ENCODE results near the gene PRMT2.
A peak's percentile ranks its signal among the peaks of the same experiment; 100 is the strongest.
"Not testable (repeated sequence)": the region's sequence is repeated elsewhere in the genome, so short reads cannot be mapped to it uniquely, and the experiment has no call there.

The PRMT2 gene

GRCh38 chr21:46646541-46647154, 11.2 kb downstream of the PRMT2 start:
- no peak for DNase-seq

GRCh38 chr21:46648539-46648938, 13.1 kb downstream of the PRMT2 start:
- no peak for DNase-seq

GRCh38 chr21:46649356-46649755, 13.9 kb downstream of the PRMT2 start:
- no peak for DNase-seq

DNA sequence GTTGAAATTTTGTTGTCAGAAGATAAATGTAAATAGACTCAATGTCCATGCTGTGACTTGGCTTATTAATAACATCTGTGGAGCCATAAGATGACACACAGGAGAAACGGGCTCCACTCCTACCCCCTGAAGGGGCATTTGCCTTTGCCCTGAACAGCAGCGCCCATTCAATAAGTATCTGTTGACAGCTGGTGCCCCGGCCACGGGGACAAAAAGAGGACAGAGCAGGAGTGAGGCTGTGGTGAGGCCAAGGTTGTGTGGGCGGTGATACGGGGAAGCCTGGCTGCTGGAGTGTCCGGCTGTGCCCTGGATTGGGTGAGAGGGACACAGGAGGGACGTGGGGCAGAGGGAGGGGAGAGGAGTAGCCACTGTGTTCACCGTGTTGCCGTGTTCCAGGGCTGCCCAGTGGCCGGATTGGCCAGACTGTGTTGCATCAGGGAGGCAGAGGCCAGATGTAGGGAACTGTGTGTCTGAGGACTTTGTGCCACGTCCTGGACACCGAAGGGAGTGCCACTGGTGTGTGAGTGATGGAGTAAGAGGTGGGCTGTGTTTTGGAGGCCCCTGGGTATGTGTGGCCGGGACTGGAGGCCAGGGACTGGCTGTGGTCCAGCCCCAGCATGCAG, 15.1 kb downstream of the PRMT2 start:
- no peak for DNase-seq

- no peak for DNase-seq
Measured at GRCh38 chr21:46651121-46651520, 15.6 kb downstream of the PRMT2 start.

GRCh38 chr21:46655230-46655629, 19.8 kb downstream of the PRMT2 start:
- DNase-seq: no peak

DNA sequence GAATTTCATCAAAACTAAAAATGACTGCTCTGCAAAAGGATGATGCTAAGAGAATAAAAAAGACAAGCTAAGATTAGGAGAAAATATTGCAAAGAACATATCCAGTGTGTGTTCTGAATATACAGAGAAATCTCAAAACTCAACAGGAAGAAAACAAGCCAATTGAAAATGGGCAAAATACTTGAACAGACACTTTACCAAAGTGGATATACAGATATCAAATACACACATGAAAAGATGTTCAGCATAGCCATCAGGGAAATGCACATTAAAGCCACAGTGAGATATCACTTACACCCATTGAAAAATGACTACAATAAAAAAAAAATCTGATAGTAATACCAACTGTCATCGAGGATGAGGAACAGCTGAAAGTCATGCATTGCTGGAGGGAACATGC, 21.3 kb downstream of the PRMT2 start:
- DNase-seq: no peak

DNA sequence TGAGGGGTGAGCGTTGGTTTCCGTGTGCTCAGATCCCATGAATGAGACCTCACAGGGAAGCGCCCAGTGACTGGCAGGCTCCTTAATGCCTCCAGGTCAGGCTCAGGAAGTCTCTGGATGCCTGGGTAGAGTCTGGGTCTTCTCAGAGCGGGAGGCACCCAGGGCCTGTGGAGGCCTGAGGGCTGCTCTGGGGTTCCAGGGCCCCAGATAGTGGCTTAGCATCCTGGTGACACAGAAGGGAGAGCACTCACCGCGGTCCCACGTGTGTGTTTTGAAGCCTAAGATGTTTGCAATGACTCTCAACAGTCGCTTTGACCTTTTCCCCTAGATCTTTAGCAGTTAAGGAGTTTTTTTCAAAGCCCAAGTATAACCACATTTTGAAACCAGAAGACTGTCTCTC, 25.0 kb downstream of the PRMT2 start:
- no peak for DNase-seq

DNA sequence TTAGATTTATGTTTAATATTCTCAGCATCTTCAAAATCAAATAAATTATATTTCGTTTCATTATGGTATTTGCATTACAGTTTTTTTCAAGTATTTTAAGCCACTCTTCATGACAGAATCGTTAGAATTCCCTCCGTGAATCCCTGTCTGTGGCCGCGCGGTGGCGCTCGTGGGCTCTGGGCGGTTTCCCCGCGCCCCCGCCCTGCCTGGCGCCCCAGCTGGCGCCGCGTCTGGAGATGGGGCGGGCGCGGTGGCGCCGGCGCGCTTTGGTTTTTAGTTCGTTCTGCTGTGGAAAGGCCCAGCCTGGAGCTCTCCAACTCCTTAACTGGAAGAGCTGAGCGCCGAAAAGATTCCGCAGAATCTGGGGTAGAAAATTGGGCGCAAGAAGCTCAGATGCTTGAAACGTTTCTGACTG, 25.7 kb downstream of the PRMT2 start:
- DNase-seq: peak; percentile 86

- DNase-seq: no peak
Measured at GRCh38 chr21:46661642-46662366, 26.3 kb downstream of the PRMT2 start.

DNA sequence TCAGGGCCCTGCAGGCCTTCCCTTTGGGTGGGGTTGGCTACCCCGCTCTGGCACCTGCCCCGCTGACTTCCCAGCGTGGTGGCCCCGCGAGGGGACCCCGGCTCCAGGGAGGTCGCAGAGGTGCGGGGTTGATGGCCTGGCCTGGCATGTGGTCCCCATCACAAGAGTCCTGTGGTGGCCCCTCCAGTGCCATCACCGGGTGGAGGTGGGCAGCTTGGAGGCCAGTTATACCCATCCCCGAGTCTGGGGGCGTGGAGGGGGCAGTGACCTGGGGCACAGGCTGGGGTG, 26.8 kb downstream of the PRMT2 start:
- DNase-seq: no peak

DNA sequence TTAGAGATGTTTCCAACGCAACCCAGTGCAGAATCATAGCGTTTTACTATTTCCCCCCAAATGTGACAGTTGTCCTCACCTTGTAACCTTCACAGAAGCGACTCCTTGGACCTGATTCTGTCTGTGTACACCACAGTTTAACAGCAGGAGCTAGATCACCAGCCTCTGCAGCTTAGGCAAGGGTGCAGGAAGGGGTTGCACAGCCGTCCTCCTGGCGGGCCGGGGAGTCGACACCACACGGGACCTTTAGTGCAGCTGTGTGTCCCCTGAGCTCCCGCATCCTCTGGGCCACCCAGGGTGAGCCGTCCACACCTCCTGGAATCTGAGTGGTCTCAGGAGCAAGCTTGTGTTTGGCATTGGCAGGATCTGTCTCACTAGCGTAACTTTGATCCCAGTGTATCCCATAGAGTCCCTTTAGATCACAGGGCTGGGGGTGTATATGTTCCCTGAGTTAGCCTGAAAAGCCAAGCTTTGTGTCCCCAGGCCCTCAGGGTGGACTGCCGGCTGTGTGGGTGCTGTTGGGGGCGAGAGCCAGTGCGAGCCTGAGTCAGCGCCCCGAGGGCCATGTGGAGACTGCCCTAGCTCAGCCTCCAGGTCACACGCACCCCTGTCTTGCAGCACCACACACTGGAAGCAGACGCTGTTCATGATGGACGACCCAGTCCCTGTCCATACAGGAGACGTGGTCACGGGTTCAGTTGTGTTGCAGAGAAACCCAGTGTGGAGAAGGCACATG, 27.5 kb downstream of the PRMT2 start:
- DNase-seq: no peak

DNA sequence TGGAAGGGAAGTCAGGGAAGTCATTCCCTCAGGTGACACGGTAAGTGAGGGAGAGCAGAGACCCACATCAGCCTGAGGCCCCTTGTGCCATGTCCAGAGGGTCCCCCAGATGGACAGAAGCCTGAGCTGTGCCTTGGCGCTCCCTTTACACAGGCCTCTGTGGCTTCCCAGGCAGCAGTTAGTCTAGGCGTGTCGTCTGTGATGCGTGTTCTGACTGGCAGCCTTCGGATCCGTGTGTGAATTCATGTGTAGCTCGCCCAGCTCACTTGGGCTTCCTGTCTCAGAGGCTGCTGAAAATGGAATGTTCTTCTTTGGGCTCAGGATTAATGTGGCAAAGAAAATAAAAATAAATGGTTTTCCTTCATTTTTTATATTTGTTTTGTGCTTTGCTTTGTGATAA, 28.3 kb downstream of the PRMT2 start:
- no peak for DNase-seq

DNA sequence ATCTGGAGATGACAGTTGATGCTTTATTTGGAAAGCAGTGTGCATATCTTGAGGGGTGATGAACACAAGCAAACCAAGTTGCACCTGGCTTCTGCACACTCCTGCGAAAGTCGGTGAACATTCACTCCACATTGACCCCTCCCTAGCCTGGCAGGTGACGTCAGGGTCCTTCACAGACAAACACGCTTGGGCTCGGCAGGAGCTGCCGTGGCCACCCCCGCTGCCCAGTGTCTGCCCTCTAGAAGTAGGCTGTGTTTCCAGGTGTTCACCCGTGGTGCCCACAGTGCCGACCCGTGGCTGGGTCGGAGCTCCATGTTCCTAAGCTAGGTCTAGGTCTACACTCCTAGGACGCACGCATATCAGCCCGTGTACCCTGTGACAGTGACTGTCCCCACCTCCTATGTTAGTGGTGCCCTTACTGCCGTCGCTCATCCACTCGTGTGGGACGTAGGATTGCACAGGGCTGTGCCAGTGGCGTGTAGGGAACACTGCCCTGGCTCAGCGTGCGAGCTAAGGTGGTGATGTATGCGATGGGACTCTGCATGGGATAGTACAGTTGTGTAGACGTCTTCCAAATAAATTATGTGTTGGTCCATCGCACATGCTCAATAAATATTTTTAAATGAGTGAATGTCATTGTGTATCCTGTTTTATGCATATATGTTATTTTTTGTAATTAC, 29.0 kb downstream of the PRMT2 start:
- DNase-seq: no peak

DNA sequence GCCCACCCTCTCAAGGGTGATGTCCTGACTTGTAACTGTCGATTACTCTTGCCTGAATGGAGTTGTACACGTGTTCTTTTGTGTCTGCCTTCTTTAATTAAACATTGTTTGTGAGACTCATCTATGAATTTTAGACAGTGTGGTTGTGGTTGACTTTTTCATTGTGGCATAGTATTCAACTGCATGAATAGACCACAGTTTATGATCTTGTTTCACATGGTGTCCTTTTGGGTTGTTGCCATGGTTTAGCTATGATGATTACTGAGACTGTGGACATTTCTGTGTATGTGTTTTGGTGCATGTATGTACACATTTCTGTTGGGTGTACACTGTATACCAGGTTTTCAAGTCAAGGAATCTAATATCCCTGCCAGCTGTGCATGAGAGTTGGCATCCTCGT, 30.1 kb downstream of the PRMT2 start:
- DNase-seq: no peak

DNA sequence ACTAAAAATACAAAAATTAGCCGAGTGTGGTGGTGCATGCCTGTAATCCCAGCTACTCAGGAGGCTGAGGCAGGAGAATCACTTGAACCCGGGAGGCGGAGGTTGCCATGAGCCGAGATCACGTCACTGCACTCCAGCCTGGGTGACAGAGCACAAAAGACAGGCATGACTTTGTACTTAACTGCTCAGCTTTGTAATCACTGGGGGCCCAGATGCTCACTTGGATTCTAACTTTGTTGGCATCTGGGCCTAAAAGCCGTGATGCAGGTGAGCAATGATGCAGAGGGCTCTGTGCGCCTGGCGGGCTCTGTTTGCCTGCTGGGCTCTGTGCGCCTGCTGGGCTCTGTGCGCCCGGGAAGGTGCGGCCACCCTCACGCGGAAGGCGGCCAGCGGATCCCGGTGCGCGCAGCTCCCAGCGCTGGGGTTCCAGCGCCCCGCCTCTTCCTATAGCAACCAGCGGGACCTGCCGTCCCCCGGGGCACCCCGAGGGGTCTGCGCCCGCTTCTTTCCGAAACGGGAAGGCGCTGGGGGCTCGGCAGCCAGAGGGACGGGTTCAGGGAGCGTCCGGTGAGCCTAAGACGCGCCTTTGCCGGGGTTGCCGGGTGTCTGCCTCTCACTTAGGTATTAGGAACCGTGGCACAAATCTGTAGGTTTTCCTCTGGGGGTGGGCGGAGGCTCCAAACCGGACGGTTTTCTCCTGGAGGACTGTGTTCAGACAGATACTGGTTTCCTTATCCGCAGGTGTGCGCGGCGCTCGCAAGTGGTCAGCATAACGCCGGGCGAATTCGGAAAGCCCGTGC, 31.7 kb downstream of the PRMT2 start:
- peak; percentile 22 for DNase-seq

DNA sequence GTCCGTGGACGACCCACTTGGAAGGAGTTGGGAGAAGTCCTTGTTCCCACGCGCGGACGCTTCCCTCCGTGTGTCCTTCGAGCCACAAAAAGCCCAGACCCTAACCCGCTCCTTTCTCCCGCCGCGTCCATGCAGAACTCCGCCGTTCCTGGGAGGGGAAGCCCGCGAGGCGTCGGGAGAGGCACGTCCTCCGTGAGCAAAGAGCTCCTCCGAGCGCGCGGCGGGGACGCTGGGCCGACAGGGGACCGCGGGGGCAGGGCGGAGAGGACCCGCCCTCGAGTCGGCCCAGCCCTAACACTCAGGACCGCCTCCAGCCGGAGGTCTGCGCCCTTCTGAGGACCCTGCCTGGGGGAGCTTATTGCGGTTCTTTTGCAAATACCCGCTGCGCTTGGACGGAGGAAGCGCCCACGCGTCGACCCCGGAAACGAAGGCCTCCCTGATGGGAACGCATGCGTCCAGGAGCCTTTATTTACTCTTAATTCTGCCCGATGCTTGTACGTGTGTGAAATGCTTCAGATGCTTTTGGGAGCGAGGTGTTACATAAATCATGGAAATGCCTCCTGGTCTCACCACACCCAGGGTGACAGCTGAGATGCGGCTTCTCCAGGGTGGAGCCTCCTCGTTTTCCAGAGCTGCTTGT, 32.4 kb downstream of the PRMT2 start:
- DNase-seq: peak; percentile 53

DNA sequence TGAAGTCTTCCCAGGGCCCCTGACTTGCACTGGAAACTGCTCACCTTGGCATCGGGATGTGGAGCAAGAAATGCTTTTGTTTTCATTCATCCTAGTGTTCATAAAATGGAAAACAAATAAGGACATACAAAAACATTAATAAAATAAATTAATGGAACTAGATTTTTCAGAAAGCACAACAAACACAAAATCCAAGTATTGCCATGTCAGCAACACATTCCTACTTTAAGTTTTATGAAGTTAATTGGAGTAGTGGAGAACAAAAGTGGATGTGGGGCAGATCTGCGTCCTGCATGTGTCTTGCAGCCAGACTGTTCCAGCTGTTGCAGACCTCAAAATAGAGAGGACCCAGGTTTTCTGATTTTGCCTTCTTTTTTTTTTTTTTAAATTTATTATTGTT, 32.9 kb downstream of the PRMT2 start:
- no peak for DNase-seq

DNA sequence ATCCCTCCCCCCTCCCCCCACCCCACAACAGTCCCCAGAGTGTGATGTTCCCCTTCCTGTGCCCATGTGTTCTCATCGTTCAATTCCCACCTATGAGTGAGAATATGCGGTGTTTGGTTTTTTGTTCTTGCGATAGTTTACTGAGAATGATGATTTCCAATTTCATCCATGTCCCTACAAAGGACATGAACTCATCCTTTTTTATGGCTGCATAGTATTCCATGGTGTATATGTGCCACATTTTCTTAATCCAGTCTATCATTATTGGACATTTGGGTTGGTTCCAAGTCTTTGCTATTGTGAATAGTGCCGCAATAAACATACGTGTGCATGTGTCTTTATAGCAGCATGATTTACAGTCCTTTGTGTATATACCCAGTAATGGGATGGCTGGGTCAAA, 33.4 kb downstream of the PRMT2 start:
- not testable (repeated sequence) for DNase-seq

DNA sequence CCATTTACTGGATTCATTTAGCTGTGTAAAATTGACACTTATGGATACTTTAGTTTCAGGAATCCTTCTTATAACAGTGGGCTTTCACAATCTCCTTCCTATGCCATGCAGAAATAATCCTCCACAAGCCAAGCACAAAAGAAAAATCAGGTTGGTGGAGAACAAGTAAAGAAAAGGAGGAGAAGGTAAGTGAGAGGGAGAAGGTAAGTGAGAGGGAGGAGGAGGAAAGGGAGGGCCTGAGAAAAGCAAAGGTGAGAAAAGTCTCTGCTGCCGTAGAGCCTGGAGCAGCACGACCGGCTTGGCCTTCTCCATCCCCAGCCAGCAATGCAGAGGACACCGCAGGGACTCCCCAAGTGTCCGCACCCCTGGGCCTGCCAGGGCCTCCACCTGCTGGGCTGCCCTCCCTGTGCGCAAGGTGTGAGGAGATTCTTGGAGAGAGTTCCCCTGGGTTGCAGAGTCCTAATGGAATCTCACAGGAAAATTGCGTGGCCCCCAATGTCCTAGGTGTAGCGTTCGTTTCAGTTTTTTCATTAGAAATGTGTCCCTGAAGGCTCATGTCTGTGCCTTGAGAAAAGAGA, 39.0 kb downstream of the PRMT2 start:
- DNase-seq: no peak

DNA sequence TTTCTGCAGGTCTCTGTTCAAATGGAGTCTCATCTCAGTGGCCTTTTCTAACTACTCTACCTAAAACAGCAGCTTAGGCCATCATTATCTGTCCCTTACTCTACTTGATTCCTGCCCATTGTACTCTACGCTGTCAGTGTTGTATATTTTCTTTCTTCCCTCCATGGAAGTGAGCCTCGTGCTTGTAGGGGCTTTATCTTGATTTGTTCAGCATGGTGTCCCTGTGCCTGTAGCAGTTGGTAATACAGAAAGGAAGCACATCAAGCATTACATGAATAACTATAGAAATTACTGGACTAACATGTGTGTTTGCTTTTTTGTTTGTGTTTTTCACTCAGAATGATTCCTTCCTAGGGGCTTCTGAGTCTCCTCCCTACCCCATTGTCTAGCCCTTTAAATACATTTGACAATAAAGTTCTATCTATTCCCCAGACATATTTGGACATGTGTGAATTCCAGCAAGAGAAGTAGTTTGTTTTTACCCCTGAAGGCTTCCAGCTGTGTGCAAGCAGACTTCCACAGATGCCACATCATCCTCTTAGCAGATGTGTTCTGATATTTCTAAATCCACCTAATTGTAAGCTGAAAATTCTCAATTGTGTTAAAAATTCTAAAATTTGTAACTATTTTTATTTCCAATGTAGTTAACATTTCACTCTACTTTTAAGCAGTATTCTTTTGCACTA, 40.3 kb downstream of the PRMT2 start:
- DNase-seq: no peak

Measured in fibroblast of skin of right biceps (primary cell).